PC-3 (cell line): ENCODE data around the gene LRRC56. TPM values are rescaled to one million over a fixed set of nuclear protein-coding genes. Genes with fewer than 3 reads are reported as not detected.

Experiments
- ATAC-seq: fragments of 200-7000 bp; cut with Tn5 transposase; 2 replicates; pipeline ENCODE4 v1.9.1; 2020; ENCODE audit warnings: mild to moderate bottlenecking, moderate library complexity
- BruUV-seq: library from RNA; stranded (reverse); fragments of 400-500 nt; replicated peaks from 2 replicates; lab custom pipeline; 2021; lab: Mats Ljungman, UMichigan
- CTCF ChIA-PET: fragments of 300-600 bp; sonication (Branson Sonifier 250); formaldehyde crosslinking; loops from one replicate; lab custom pipeline; 2022; ENCODE audit warnings: antibody characterized with exemption; lab: Charles Lee
- POLR2A ChIA-PET: fragments of 300-600 bp; sonication (Branson Sonifier 250); formaldehyde crosslinking; loops from one replicate; lab custom pipeline; 2022; ENCODE audit warnings: antibody characterized with exemption; ENCODE audit not compliant: unreplicated experiment; lab: Charles Lee
- DNase-seq: peaks from one replicate; pipeline ENCODE4 v3.0.0-alpha.2; 2015
- H2AFZ ChIP-seq: fragments of 300-600 bp; sonication (generic); 2 replicates; pipeline ENCODE4 v1.6.0; 2016; ENCODE audit warnings: antibody characterized with exemption, low read length
- H3F3A ChIP-seq: fragments of 300-600 bp; sonication (generic); one replicate; pipeline ENCODE4 v1.6.0; 2017; ENCODE audit warnings: antibody characterized with exemption, low read length, control low read depth, mild to moderate bottlenecking; ENCODE audit not compliant: unreplicated experiment
- H3K27ac ChIP-seq: fragments of 300-600 bp; sonication (generic); 2 replicates; pipeline ENCODE4 v1.5.1; 2016; ENCODE audit warnings: mild to moderate bottlenecking, low read length
- H3K27me3 ChIP-seq: fragments of 300-600 bp; sonication (generic); 2 replicates; pipeline ENCODE4 v1.6.1; 2016; ENCODE audit warnings: low read length, mixed read lengths
- H3K36me3 ChIP-seq: fragments of 300-600 bp; sonication (generic); 2 replicates; pipeline ENCODE4 v1.6.1; 2016; ENCODE audit warnings: low read depth, mixed run types, low read length, mixed read lengths
- H3K4me1 ChIP-seq: fragments of 300-600 bp; sonication (generic); 2 replicates; pipeline ENCODE4 v1.5.1; 2016; ENCODE audit warnings: low read length; ENCODE audit not compliant: insufficient read depth
- H3K4me2 ChIP-seq: fragments of 300-600 bp; sonication (generic); 2 replicates; pipeline ENCODE4 v1.6.0; 2016; ENCODE audit warnings: low read length
- H3K4me3 ChIP-seq: fragments of 300-600 bp; sonication (generic); 2 replicates; pipeline ENCODE4 v1.5.1; 2016; ENCODE audit warnings: mild to moderate bottlenecking, low read length, mixed read lengths
- H3K79me2 ChIP-seq: fragments of 300-600 bp; sonication (generic); 2 replicates; pipeline ENCODE4 v1.6.1; 2017; ENCODE audit warnings: low read length, mixed read lengths
- H3K9ac ChIP-seq: fragments of 300-600 bp; sonication (generic); 2 replicates; pipeline ENCODE4 v1.6.0; 2016; ENCODE audit warnings: mild to moderate bottlenecking, low read length
- H3K9me2 ChIP-seq: fragments of 300-600 bp; sonication (generic); replicated peaks from 2 replicates; pipeline ENCODE4 v1.6.1; 2016; ENCODE audit warnings: mixed run types, low read length, mixed read lengths
- H3K9me3 ChIP-seq: fragments of 300-600 bp; sonication (generic); 2 replicates; pipeline ENCODE4 v1.6.1; 2016; ENCODE audit warnings: low read length, mixed read lengths
- H4K20me1 ChIP-seq: fragments of 300-600 bp; sonication (generic); 2 replicates; pipeline ENCODE4 v1.6.1; 2016; ENCODE audit warnings: low read length, mixed read lengths
- CTCF ChIP-seq: fragments of 300-600 bp; sonication (generic); conservative IDR thresholded peaks from 2 replicates; pipeline ENCODE4 v1.5.1; 2017; ENCODE audit warnings: antibody characterized with exemption, low read depth, mild to moderate bottlenecking, low read length
- EZH2 ChIP-seq: fragments of 300-600 bp; sonication (generic); IDR thresholded peaks from one replicate; pipeline ENCODE4 v1.6.1; 2017; ENCODE audit warnings: antibody characterized with exemption, mild to moderate bottlenecking, low read length; ENCODE audit not compliant: unreplicated experiment
- EZH2phosphoT487 ChIP-seq: fragments of 300-600 bp; sonication (generic); IDR thresholded peaks from 2 replicates; pipeline ENCODE4 v1.6.1; 2018; ENCODE audit warnings: mild to moderate bottlenecking, antibody characterized with exemption, low read length, borderline replicate concordance
- intact Hi-C: fragments of 100-400 bp; cut with micrococcal nuclease; formaldehyde crosslinking; loops from 2 replicates; pipeline ENCODE4 v1.9.0; 2023
- total RNA-seq: library from RNA; depleted of rRNA; stranded (reverse); fragments of >200 nt; gene quantifications from 2 replicates; pipeline ENCODE4 v1.2.3, GENCODE V29; 2014

LRRC56 gene
- total RNA-seq, 1 experiment from 2014 or later, result 1.5 TPM

GRCh38 chr11:551596-551995 is 14.3 kb downstream of the LRRC56 start:
- no peak overlapping the region for H3K4me2 ChIP-seq
- no peak for DNase-seq
- H3K9me3 ChIP-seq, result no peaks in the 10 kb centered on the region
- peaks cover 6% of the 10 kb centered on the region; the same call in 1 of the 2 replicates for H3K27me3 ChIP-seq
- no peak overlapping the region for H2AFZ ChIP-seq
- CTCF ChIA-PET, result no interaction called here
- H4K20me1 ChIP-seq, result no peaks in the 10 kb centered on the region
- intact Hi-C loops, result no loop called here
- no peaks in the 10 kb centered on the region for H3K79me2 ChIP-seq
- no peak overlapping the region for H3K27ac ChIP-seq
- POLR2A ChIA-PET, result no interaction called here
- no peak overlapping the region for H3K9ac ChIP-seq
- no peaks in the 10 kb centered on the region for H3F3A ChIP-seq
- no peaks in the 10 kb centered on the region for H3K9me2 ChIP-seq
- no peak for ATAC-seq
- TF ChIP-seq EZH2 (no peak), EZH2phosphoT487 (no peak), CTCF (no peak)
- no peaks in the 10 kb centered on the region for H3K36me3 ChIP-seq
- BruUV-seq, result no TSS peak
- no peaks in the 10 kb centered on the region for H3K4me1 ChIP-seq
- no peak overlapping the region for H3K4me3 ChIP-seq

- Histone ChIP-seq H3K27me3 (peaks cover 6% of the 10 kb centered on the region; the same call in 1 of the 2 replicates), H3K4me2 (no peak overlapping the region), H3K9me3 (no peaks in the 10 kb centered on the region), H3K9ac (no peak overlapping the region), H3K27ac (no peak overlapping the region), H2AFZ (no peak overlapping the region), H3F3A (no peaks in the 10 kb centered on the region), H4K20me1 (no peaks in the 10 kb centered on the region), H3K4me3 (no peak overlapping the region), H3K79me2 (no peaks in the 10 kb centered on the region), H3K4me1 (no peaks in the 10 kb centered on the region), H3K36me3 (no peaks in the 10 kb centered on the region), H3K9me2 (no peaks in the 10 kb centered on the region)
- ChIA-PET CTCF (no interaction called here), POLR2A (no interaction called here)
- intact Hi-C loops, result no loop called here
- no TSS peak for BruUV-seq
- DNase-seq, result no peak
- no peak for TF ChIP-seq CTCF
- no peak for ATAC-seq
Observed at GRCh38 chr11:553083-553987, 16.0 kb downstream of the LRRC56 start.

GRCh38 chr11:553988-554340 is 16.6 kb downstream of the LRRC56 start:
- intact Hi-C loops, result no loop called here
- no peak overlapping the region for H3K4me2 ChIP-seq

More at GRCh38 chr11:553988-554340, 16.6 kb downstream of the LRRC56 start:
- no peaks in the 10 kb centered on the region for H3K9me2 ChIP-seq
- H3K4me1 ChIP-seq, result no peaks in the 10 kb centered on the region
- ATAC-seq (no peak), DNase-seq (no peak)
- no peak overlapping the region for H3K4me3 ChIP-seq
- no peaks in the 10 kb centered on the region for H3K36me3 ChIP-seq
- H4K20me1 ChIP-seq, result no peaks in the 10 kb centered on the region
- no peaks in the 10 kb centered on the region for H3F3A ChIP-seq
- no TSS peak for BruUV-seq
- H3K9me3 ChIP-seq, result no peaks in the 10 kb centered on the region
- ChIA-PET POLR2A (no interaction called here), CTCF (interaction anchor here (0.5 kb wide), 1 partner anchor 222 kb away, joined by 4 read pairs; no protein-coding TSS in a partner anchor)
- peaks cover 6% of the 10 kb centered on the region; the same call in 1 of the 2 replicates for H3K27me3 ChIP-seq
- H3K9ac ChIP-seq, result no peak overlapping the region
- no peak overlapping the region for H3K27ac ChIP-seq
- no peaks in the 10 kb centered on the region for H3K79me2 ChIP-seq
- TF ChIP-seq EZH2phosphoT487, result no peak
- no peak for TF ChIP-seq CTCF
- no peak for TF ChIP-seq EZH2
- H2AFZ ChIP-seq, result no peak overlapping the region
